Transverse colon (tissue), 4 donors: ENCODE results near the gene CTNNA1.

Source experiments
- POLR2AphosphoS5 ChIP-seq, 3 donors: sonication (generic); formaldehyde crosslinking; IDR thresholded peaks; one replicate each; pipeline ENCODE4 v1.6.1; 2016; ENCODE audit warnings: antibody characterized with exemption in 3 of 3
- TF ChIP-seq, protein P1 (sequence below), 5 experiments: fragments of 200-600 bp in 3 of 5; fragments of 450-650 bp in 2 of 5; sonication (generic) in 3 of 5; IDR thresholded peaks; 1 replicate in 2 of 5; 2 replicates in 3 of 5; pipeline ENCODE4 v1.5.1; 2016 to 2017; ENCODE audit warnings: antibody characterized with exemption in 5 of 5, inconsistent platforms in 3 of 5, mild to moderate bottlenecking in 2 of 5, moderate library complexity in 1 of 5

DNA sequence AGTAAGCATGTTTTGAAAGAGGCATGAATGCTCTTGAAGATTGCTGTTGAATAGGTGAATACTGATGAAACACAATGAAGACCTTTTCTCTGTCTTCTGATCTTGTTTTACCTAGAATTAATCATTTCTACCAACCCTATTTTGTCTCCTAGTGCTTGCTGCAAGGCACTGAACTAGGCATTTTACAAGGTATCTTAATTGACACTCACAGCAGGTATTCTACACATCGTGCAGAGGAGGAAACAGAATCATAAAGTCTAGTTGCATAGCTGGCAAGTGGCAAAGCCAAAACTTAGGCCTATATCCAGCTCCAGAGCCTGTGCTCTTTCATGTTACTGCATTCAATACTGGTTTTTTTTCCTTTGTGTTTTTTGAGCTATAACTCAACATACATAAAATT, 50.7 kb downstream of the CTNNA1 start:
- TF ChIP-seq, protein P1, sequence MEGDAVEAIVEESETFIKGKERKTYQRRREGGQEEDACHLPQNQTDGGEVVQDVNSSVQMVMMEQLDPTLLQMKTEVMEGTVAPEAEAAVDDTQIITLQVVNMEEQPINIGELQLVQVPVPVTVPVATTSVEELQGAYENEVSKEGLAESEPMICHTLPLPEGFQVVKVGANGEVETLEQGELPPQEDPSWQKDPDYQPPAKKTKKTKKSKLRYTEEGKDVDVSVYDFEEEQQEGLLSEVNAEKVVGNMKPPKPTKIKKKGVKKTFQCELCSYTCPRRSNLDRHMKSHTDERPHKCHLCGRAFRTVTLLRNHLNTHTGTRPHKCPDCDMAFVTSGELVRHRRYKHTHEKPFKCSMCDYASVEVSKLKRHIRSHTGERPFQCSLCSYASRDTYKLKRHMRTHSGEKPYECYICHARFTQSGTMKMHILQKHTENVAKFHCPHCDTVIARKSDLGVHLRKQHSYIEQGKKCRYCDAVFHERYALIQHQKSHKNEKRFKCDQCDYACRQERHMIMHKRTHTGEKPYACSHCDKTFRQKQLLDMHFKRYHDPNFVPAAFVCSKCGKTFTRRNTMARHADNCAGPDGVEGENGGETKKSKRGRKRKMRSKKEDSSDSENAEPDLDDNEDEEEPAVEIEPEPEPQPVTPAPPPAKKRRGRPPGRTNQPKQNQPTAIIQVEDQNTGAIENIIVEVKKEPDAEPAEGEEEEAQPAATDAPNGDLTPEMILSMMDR (IDR thresholded peaks at IDR 0.05), result no peak
- no peak for TF ChIP-seq POLR2AphosphoS5 (IDR thresholded peaks at IDR 0.05)
